Hepatocyte (in vitro differentiated cells): Measurements from ENCODE around the gene VWA2. TPM values are rescaled to one million over a fixed set of nuclear protein-coding genes. Genes with fewer than 3 reads are reported as not detected.

ENCODE experiments used
- DNase-seq: peaks from one replicate; pipeline ENCODE4 v3.0.0-alpha.2; 2016; ENCODE audit warnings: low spot score
- H2AFZ ChIP-seq: fragments of 200-600 bp; sonication (generic); 2 replicates; pipeline ENCODE4 v1.6.0; 2016; ENCODE audit warnings: antibody characterized with exemption, mild to moderate bottlenecking
- H3K27ac ChIP-seq: fragments of 200-600 bp; sonication (generic); 2 replicates; pipeline ENCODE4 v1.5.1; 2016; ENCODE audit warnings: mild to moderate bottlenecking
- H3K27me3 ChIP-seq: fragments of 200-600 bp; sonication (generic); 2 replicates; pipeline ENCODE4 v1.6.1; 2016
- H3K36me3 ChIP-seq: fragments of 200-600 bp; sonication (generic); replicated peaks from 2 replicates; pipeline ENCODE4 v1.5.1; 2016; ENCODE audit warnings: low read depth; ENCODE audit not compliant: insufficient read depth
- H3K4me1 ChIP-seq: fragments of 200-600 bp; sonication (generic); 2 replicates; pipeline ENCODE4 v1.5.1; 2016; ENCODE audit warnings: mild to moderate bottlenecking, moderate library complexity; ENCODE audit not compliant: insufficient read depth
- H3K4me2 ChIP-seq: fragments of 200-600 bp; sonication (generic); 2 replicates; pipeline ENCODE4 v1.6.0; 2016
- H3K4me3 ChIP-seq: fragments of 200-600 bp; sonication (generic); 2 replicates; pipeline ENCODE4 v1.5.1; 2016; ENCODE audit warnings: mild to moderate bottlenecking
- H3K79me2 ChIP-seq: fragments of 200-600 bp; sonication (generic); 2 replicates; pipeline ENCODE4 v1.6.0; 2017; ENCODE audit warnings: mild to moderate bottlenecking
- H3K9me2 ChIP-seq: fragments of 200-600 bp; sonication (generic); replicated peaks from 2 replicates; pipeline ENCODE4 v1.6.0; 2017; ENCODE audit warnings: mild to moderate bottlenecking; ENCODE audit not compliant: insufficient read depth
- H3K9me3 ChIP-seq: fragments of 200-600 bp; sonication (generic); 2 replicates; pipeline ENCODE4 v1.5.1; 2016; ENCODE audit warnings: low read depth, mild to moderate bottlenecking
- H4K20me1 ChIP-seq: fragments of 200-600 bp; sonication (generic); 2 replicates; pipeline ENCODE4 v1.6.0; 2016; ENCODE audit warnings: mild to moderate bottlenecking; ENCODE audit not compliant: insufficient read depth, poor library complexity, severe bottlenecking
- CTCF ChIP-seq: fragments of 200-600 bp; sonication (generic); IDR thresholded peaks from 2 replicates; pipeline ENCODE4 v1.5.1; 2016; ENCODE audit warnings: antibody characterized with exemption, mild to moderate bottlenecking; ENCODE audit not compliant: poor library complexity
- EZH2 ChIP-seq: fragments of 200-600 bp; sonication (generic); IDR thresholded peaks from 2 replicates; pipeline ENCODE4 v1.6.1; 2016; ENCODE audit warnings: antibody characterized with exemption, mild to moderate bottlenecking, borderline replicate concordance
- EZH2phosphoT487 ChIP-seq: fragments of 200-600 bp; sonication (generic); IDR thresholded peaks from one replicate; pipeline ENCODE4 v1.6.1; 2018; ENCODE audit warnings: antibody characterized with exemption, mild to moderate bottlenecking, low read depth, moderate library complexity; ENCODE audit not compliant: unreplicated experiment, severe bottlenecking
- WGBS: methylation state at CpG from one replicate; pipeline ENCODE4 v1.1.6; 2016; ENCODE audit warnings: low lambda C conversion rate; ENCODE audit errors: missing lambda C conversion rate; 5-methylcytosine and 5-hydroxymethylcytosine counted together
- polyA plus RNA-seq: library from polyadenylated mRNA; unstranded; fragments of >200 nt; fragmentation: Nextera tagmentation; extraction: Ambion mirVana; gene quantifications from 2 replicates; pipeline ENCODE4 v1.2.1, GENCODE V29; 2016
- total RNA-seq: library from RNA; depleted of rRNA; stranded (reverse); fragments of >200 nt; gene quantifications from 2 replicates; pipeline ENCODE4 v1.2.3, GENCODE V29; 2014

VWA2 gene
- total and polyA plus RNA-seq, 2 experiments from 2014 or later: 6.3 to 12.3 TPM

DNA sequence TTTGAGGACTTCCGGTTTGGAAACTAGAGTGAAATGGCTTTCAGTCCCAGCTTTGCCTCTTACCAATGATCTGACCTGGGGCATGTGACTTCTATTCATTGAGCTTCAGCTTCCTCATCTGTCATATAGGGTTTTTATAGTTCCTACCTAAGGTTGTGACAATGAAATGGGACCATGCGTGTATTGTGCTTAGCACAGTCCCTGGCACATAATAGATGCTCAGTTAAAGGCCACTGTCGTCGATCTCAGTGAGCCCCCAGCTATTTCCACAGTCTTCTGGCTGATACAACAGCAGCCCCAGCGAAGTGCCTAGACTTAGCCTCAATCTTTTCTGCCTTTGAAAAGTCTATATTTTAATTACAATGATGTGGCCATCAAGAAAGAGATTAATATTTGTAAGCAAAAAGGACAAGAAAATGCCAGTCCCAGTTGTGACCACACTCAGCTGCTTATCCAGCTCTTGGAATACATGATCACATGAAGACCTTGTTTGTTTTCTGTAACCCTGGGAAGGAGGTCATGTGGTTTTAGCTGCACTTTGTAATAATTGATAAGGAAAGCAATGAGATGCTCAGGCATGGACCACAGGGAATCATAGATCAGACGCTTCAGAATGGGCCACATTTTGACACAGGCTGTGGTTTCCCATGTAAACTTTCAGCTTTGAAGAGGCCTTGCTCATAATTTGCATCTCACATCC lies 44.6 kb downstream of the VWA2 start:
- Histone ChIP-seq H4K20me1 (no peaks in the 10 kb centered on the region), H3K27ac (no peak overlapping the region), H2AFZ (no peak overlapping the region), H3K4me1 (no peaks in the 10 kb centered on the region), H3K9me3 (no peaks in the 10 kb centered on the region), H3K36me3 (no peaks in the 10 kb centered on the region), H3K9me2 (no peaks in the 10 kb centered on the region), H3K4me2 (no peak overlapping the region), H3K27me3 (no peaks in the 10 kb centered on the region), H3K4me3 (no peak overlapping the region), H3K79me2 (no peaks in the 10 kb centered on the region)
- WGBS: 96% methylated on average over 6 of the region's 6 CpGs
- DNase-seq: no peak
- TF ChIP-seq EZH2: no peak
- TF ChIP-seq CTCF: no peak
- no peak for TF ChIP-seq EZH2phosphoT487

GRCh38 chr10:114284346-114285071 lies 45.5 kb downstream of the VWA2 start:
- 82% methylated on average over 13 of the region's 13 CpGs for WGBS
- H4K20me1 ChIP-seq: no peaks in the 10 kb centered on the region
- H3K27ac ChIP-seq: no peak overlapping the region
- no peaks in the 10 kb centered on the region for H3K79me2 ChIP-seq
- H3K9me2 ChIP-seq: no peaks in the 10 kb centered on the region
- no peaks in the 10 kb centered on the region for H3K27me3 ChIP-seq
- H3K9me3 ChIP-seq: no peaks in the 10 kb centered on the region
- TF ChIP-seq EZH2: no peak
- no peak for TF ChIP-seq CTCF
- no peak for TF ChIP-seq EZH2phosphoT487
- H3K4me3 ChIP-seq: no peak overlapping the region
- H3K36me3 ChIP-seq: no peaks in the 10 kb centered on the region
- DNase-seq: no peak
- no peak overlapping the region for H2AFZ ChIP-seq
- H3K4me1 ChIP-seq: no peaks in the 10 kb centered on the region
- no peak overlapping the region for H3K4me2 ChIP-seq

GRCh38 chr10:114285961-114286441 lies 46.9 kb downstream of the VWA2 start:
- no peaks in the 10 kb centered on the region for H3K36me3 ChIP-seq
- no peak for DNase-seq
- no peaks in the 10 kb centered on the region for H3K79me2 ChIP-seq
- H3K9me3 ChIP-seq: no peaks in the 10 kb centered on the region
- 95% methylated on average over 30 of the region's 31 CpGs for WGBS
- no peak overlapping the region for H3K4me2 ChIP-seq
- no peak overlapping the region for H2AFZ ChIP-seq
- H3K4me1 ChIP-seq: no peaks in the 10 kb centered on the region
- H4K20me1 ChIP-seq: no peaks in the 10 kb centered on the region
- H3K9me2 ChIP-seq: no peaks in the 10 kb centered on the region
- no peak overlapping the region for H3K27ac ChIP-seq
- TF ChIP-seq EZH2 (no peak), EZH2phosphoT487 (no peak), CTCF (no peak)
- no peak overlapping the region for H3K4me3 ChIP-seq
- no peaks in the 10 kb centered on the region for H3K27me3 ChIP-seq
